GM12878 (cell line): ENCODE data around the gene TMEM256. TPM values are rescaled to one million over a fixed set of nuclear protein-coding genes. Genes with fewer than 3 reads are reported as not detected.

Experiments
- ATAC-seq: fragments of 200-7000 bp; cut with Tn5 transposase; 3 replicates; pipeline ENCODE4 v1.9.1; 2020; ENCODE audit warnings: mild to moderate bottlenecking, moderate library complexity
- BruUV-seq: library from RNA; stranded (reverse); fragments of 400-500 nt; replicated peaks from 2 replicates; lab custom pipeline; 2021; lab: Mats Ljungman, UMichigan
- CTCF ChIA-PET: fragments of 300-600 bp; sonication (Branson Sonifier 250); formaldehyde crosslinking; extraction: SDS; loops from one replicate; lab custom pipeline; 2021; ENCODE audit warnings: inconsistent platforms; lab: Yijun Ruan, JAX
- POLR2A ChIA-PET: fragments of 350-600 bp; formaldehyde crosslinking; extraction: SDS; loops from one replicate; lab custom pipeline; 2021; ENCODE audit warnings: inconsistent platforms; lab: Charles Lee
- RAD21 ChIA-PET: fragments of 300-600 bp; sonication (Branson Sonifier 250); formaldehyde crosslinking; loops from one replicate; lab custom pipeline; 2023; ENCODE audit warnings: antibody characterized with exemption; ENCODE audit not compliant: unreplicated experiment; lab: Charles Lee
- SMC1A ChIA-PET: fragments of 300-600 bp; sonication (Branson Sonifier 250); formaldehyde crosslinking; loops from one replicate; lab custom pipeline; 2023; ENCODE audit not compliant: unreplicated experiment, uncharacterized antibody; lab: Charles Lee
- DNase-seq: peaks from one replicate; pipeline ENCODE4 v3.0.0-alpha.2; 2011; ENCODE audit warnings: low read depth, low spot score
- FAIRE-seq: peaks from 3 replicates; lab custom pipeline; 2011; peaks lifted over from hg19 to GRCh38; lab: Jason Lieb, UNC
- H2AFZ ChIP-seq: 2 replicates; pipeline ENCODE4 v1.6.0; 2011; ENCODE audit warnings: low read depth, low read length, control low read depth; ENCODE audit not compliant: control insufficient read depth
- H3K27ac ChIP-seq: 2 replicates; pipeline ENCODE4 v1.5.1; 2011; ENCODE audit warnings: control low read depth; ENCODE audit not compliant: control insufficient read depth, insufficient read depth
- H3K27me3 ChIP-seq, 2 experiments: replicated peaks in 1 of 2; 2 replicates each; pipeline versions ENCODE4 v1.6.0 to v1.6.1; 2011; ENCODE audit warnings: low read length in 1 of 2; ENCODE audit not compliant: control insufficient read depth in 2 of 2, insufficient read depth in 2 of 2
- H3K36me3 ChIP-seq, 2 experiments: 2 replicates each; pipeline ENCODE4 v1.5.1; 2011; ENCODE audit warnings: low read length in 1 of 2; ENCODE audit not compliant: control insufficient read depth in 2 of 2, insufficient read depth in 2 of 2
- H3K4me1 ChIP-seq: 2 replicates; pipeline ENCODE4 v1.6.1; 2011; ENCODE audit warnings: mild to moderate bottlenecking, low read length, moderate library complexity, mixed read lengths; ENCODE audit not compliant: control insufficient read depth, insufficient read depth
- H3K4me2 ChIP-seq: 2 replicates; pipeline ENCODE4 v1.6.0; 2011; ENCODE audit warnings: control low read depth; ENCODE audit not compliant: control insufficient read depth, insufficient read depth
- H3K4me3 ChIP-seq: fragments of 200-600 bp; sonication (generic); 2 replicates; pipeline ENCODE4 v1.5.1; 2016
- H3K79me2 ChIP-seq: 2 replicates; pipeline ENCODE4 v1.6.0; 2011; ENCODE audit warnings: low read length; ENCODE audit not compliant: control insufficient read depth, insufficient read depth
- H3K9ac ChIP-seq: 2 replicates; pipeline ENCODE4 v1.8.0; 2011; ENCODE audit warnings: low read length, control low read depth, mixed read lengths; ENCODE audit not compliant: control insufficient read depth, insufficient read depth
- H3K9me3 ChIP-seq: replicated peaks from 3 replicates; pipeline ENCODE4 v1.5.1; 2011; ENCODE audit warnings: mild to moderate bottlenecking, low read length; ENCODE audit not compliant: control insufficient read depth, insufficient read depth
- H4K20me1 ChIP-seq: 2 replicates; pipeline ENCODE4 v1.6.0; 2011; ENCODE audit not compliant: control insufficient read depth, insufficient read depth
- BACH1 ChIP-seq: fragments of 450-650 bp; IDR thresholded peaks from 2 replicates; pipeline ENCODE4 v1.6.1; 2017; ENCODE audit warnings: mild to moderate bottlenecking, borderline replicate concordance
- BCL11A ChIP-seq: IDR thresholded peaks from 2 replicates; pipeline ENCODE4 v1.6.1; 2011; ENCODE audit warnings: low read depth, low read length
- CEBPZ ChIP-seq: fragments of 150-350 bp; IDR thresholded peaks from 2 replicates; pipeline ENCODE4 v1.6.1; 2016; ENCODE audit warnings: low read depth, low read length
- CUX1 ChIP-seq: IDR thresholded peaks from 2 replicates; pipeline ENCODE4 v1.6.1; 2012; ENCODE audit warnings: improper control_type of control experiment, low read depth, low read length; ENCODE audit not compliant: insufficient replicate concordance
- ETV6 ChIP-seq, 2 experiments: fragments of 450-650 bp in 1 of 2; IDR thresholded peaks in 1 of 2; conservative IDR thresholded peaks in 1 of 2; 2 replicates each; pipeline ENCODE4 v1.6.1; 2014; ENCODE audit warnings: antibody characterized with exemption in 1 of 2, borderline replicate concordance in 1 of 2, low read depth in 1 of 2, mild to moderate bottlenecking in 1 of 2, moderate library complexity in 1 of 2
- IKZF2 ChIP-seq, 2 experiments: fragments of 450-650 bp; IDR thresholded peaks; 2 replicates each; pipeline ENCODE4 v1.6.1; 2017; ENCODE audit warnings: mild to moderate bottlenecking in 2 of 2, moderate library complexity in 2 of 2
- NFIC ChIP-seq: IDR thresholded peaks from 2 replicates; pipeline ENCODE4 v1.6.1; 2012; ENCODE audit warnings: low read depth, mild to moderate bottlenecking, inconsistent platforms, low read length, moderate library complexity
- NFYA ChIP-seq: IDR thresholded peaks from 2 replicates; pipeline ENCODE4 v1.6.1; 2011; ENCODE audit warnings: low read depth, mild to moderate bottlenecking, low read length, improper control_type of control experiment, borderline replicate concordance
- POLR2A ChIP-seq: IDR thresholded peaks from 2 replicates; pipeline ENCODE4 v1.6.1; 2011; ENCODE audit warnings: low read depth, mild to moderate bottlenecking, low read length
- RAD21 ChIP-seq: IDR thresholded peaks from 2 replicates; pipeline ENCODE4 v1.6.1; 2011; ENCODE audit warnings: mild to moderate bottlenecking, low read depth, low read length, moderate library complexity; ENCODE audit not compliant: insufficient read depth
- ZNF622 ChIP-seq: fragments of 450-650 bp; IDR thresholded peaks from 2 replicates; pipeline ENCODE4 v1.6.1; 2017; ENCODE audit warnings: mild to moderate bottlenecking, inconsistent platforms
- WGBS: methylation state at CpG from one replicate; pipeline ENCODE4 v1.1.6; 2016; ENCODE audit warnings: low lambda C conversion rate; ENCODE audit not compliant: insufficient replicate concordance, insufficient coverage; ENCODE audit errors: missing lambda C conversion rate; 5-methylcytosine and 5-hydroxymethylcytosine counted together
- in situ Hi-C: fragments of 300-500 bp; cut with MboI; formaldehyde crosslinking; loops from 9 replicates; pipeline ENCODE4 v1.14.3; 2018; ENCODE audit warnings: mixed read lengths
- intact Hi-C: fragments of 100-400 bp; cut with micrococcal nuclease; formaldehyde crosslinking; loops from one replicate; pipeline ENCODE4 v1.14.2; 2022; ENCODE audit not compliant: unreplicated experiment
- polyA plus RNA-seq, 11 experiments: library from polyadenylated mRNA; depleted of rRNA in 4 of 11; unstranded in 6 of 11; stranded (reverse) in 5 of 11; fragments of >200 nt; fragmentation: Nextera tagmentation in 4 of 11; fragmentation: Illumina TruSeq in 1 of 11; extraction: Ambion mirVana in 4 of 11; extraction: Trizol in 1 of 11; gene quantifications; 1 replicate in 1 of 11; 2 replicates in 10 of 11; pipeline versions ENCODE4 v1.2.1 to v1.2.3, GENCODE V29; 2011 to 2016; ENCODE audit warnings: inconsistent platforms in 2 of 11, missing spikeins in 2 of 11, low read depth in 1 of 11
- total RNA-seq, 4 experiments: library from RNA; depleted of rRNA in 3 of 4; stranded (reverse); fragments of >200 nt in 3 of 4; fragmentation: Illumina TruSeq in 1 of 4; extraction: Trizol in 1 of 4; gene quantifications; 2 replicates each; pipeline versions ENCODE4 v1.2.1 to v1.2.3, GENCODE V29; 2013 to 2021

Gene TMEM256
- total and polyA plus RNA-seq, 10 of the 15 experiments (the other 5 are each of a cell fraction or from before 2014, with no cell fraction given), result 57.3 to 342 (median 95.7) TPM

DNA sequence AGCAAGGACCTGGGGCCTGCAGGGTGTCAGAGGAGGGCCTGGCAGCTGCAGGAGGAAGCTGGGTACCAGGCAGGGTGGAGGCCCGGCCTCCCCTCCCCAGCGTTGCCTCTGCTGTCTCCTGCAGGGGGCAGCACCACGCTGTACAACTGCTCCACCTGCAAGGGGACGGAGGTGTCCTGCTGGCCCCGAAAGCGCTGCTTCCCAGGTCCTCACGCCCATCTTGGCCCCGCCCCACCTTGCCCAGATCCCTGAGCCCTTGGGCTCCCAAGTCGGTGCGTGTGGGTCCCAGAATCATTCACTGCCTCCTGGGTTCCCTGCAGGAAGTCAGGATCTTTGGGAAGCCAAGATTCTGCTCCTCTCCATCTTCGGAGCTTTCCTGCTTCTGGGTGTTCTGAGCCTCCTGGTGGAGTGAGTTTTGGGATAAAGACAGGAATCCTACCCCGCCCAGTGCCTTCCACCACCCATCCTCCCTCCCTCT is 47.8 kb downstream of the TMEM256 start (continued):
- TF ChIP-seq CEBPZ, result no peak
- TF ChIP-seq POLR2A, result no peak
- peak; percentile 82 for TF ChIP-seq RAD21
- TF ChIP-seq BACH1, result 0 out of 2 replicates have a peak, but pooled peaks have one; percentile 28
- no peak for TF ChIP-seq NFIC
- TF ChIP-seq BCL11A, result no peak

DNA sequence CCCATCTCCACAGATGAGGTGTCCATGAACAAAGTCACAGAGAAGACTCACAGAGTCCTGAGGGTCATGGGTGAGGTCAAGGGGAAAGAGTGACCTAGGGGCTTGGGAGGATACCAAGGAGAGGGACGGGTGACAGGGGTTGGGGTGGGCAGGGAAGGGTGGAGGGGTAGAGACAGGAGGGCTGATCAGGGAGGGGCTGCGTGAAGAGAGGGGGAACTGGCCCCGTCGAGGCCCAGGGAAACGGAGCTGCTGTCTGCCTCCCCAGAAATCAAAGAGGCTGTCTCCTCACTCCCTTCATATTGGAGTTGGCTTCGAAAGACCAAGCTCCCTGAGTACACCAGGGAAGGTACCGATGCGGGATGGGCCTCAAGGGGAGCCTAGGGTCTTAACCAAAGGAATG is 48.3 kb downstream of the TMEM256 start:
- Histone ChIP-seq H3K9me3 (no peaks in the 10 kb centered on the region), H3K9ac (no peak overlapping the region), H3K27ac (no peak overlapping the region), H3K4me3 (no peak overlapping the region), H4K20me1 (no peaks in the 10 kb centered on the region), H3K27me3 (no peaks in the 10 kb centered on the region), H3K36me3 (no peaks in the 10 kb centered on the region), H2AFZ (no peak overlapping the region), H3K4me1 (peaks cover 23% of the 10 kb centered on the region), H3K79me2 (peaks cover 7% of the 10 kb centered on the region), H3K4me2 (no peak overlapping the region)
- in situ Hi-C loops (no loop called here), intact Hi-C loops (no loop called here)
- RAD21 ChIA-PET, result interaction anchor here (0.6 to 3.6 kb wide), 15 partner anchors 18 to 362 kb away, joined by 3 to 31 read pairs (median 4); partner anchors contain the start of genes ACAP1, DNAH2, MPDU1 and TMEM102
- POLR2A ChIA-PET, result interaction anchor here (0.6 to 1.5 kb wide), 5 partner anchors 81 to 503 kb away, joined by 3 to 9 read pairs (median 3); partner anchors contain the start of genes TMEM102, TP53 and WRAP53
- DNase-seq (no peak), FAIRE-seq (no peak), ATAC-seq (no peak)
- no TSS peak for BruUV-seq
- 77% methylated on average over 6 of the region's 8 CpGs for WGBS
- SMC1A ChIA-PET, result interaction anchor here (0.6 to 2.4 kb wide), 14 partner anchors 19 to 332 kb away, joined by 3 to 10 read pairs (median 4); partner anchors contain the start of genes ACAP1, SLC2A4, TMEM256 and TP53
- CTCF ChIA-PET, result interaction anchor here (0.6 to 4.0 kb wide), 54 partner anchors 11 to 651 kb away, joined by 3 to 58 read pairs (median 4); partner anchors contain the start of genes ACAP1, CD68, KDM6B and MPDU1
- no peak for TF ChIP-seq NFYA
- no peak for TF ChIP-seq CUX1
- TF ChIP-seq IKZF2 (IDR thresholded peaks at IDR 0.05), result no peak
- no peak for TF ChIP-seq RAD21
- no peak for TF ChIP-seq ETV6 (conservative IDR thresholded peaks at IDR 0.05 in 1 of 2, IDR thresholded peaks at IDR 0.05 in 1 of 2; ENCODE audit: borderline replicate concordance in 1 of 2, low read depth in 1 of 2)
- TF ChIP-seq ZNF622, result no peak
- no peak for TF ChIP-seq BACH1
